ENCODE measurements around the gene ZFAND2A. TPM values are rescaled to one million over a fixed set of nuclear protein-coding genes. Genes with fewer than 3 reads are reported as not detected.
"Not testable (repeated sequence)": the region's sequence is repeated elsewhere in the genome, so short reads cannot be mapped to it uniquely, and the experiment has no call there.

ZFAND2A gene
- total RNA-seq, 2 donors from 2014 or later: 27.1 to 27.7 TPM

- peak; percentile 99 for ATAC-seq (replicated peaks)
- Mint-ChIP-seq H3K4me3 (peak overlapping the region; percentile 88), H3K9me3 (no peaks in the 10 kb centered on the region), H3K27me3 (no peaks in the 10 kb centered on the region), H3K36me3 (ENCODE audit: low read depth) (no peaks in the 10 kb centered on the region), H3K4me1 (peaks cover 11% of the 10 kb centered on the region), H3K27ac (peak overlapping the region; percentile 90)
These were observed 9.7 kb upstream of the ZFAND2A start for GRCh38 chr7:1169409-1170368.

DNA sequence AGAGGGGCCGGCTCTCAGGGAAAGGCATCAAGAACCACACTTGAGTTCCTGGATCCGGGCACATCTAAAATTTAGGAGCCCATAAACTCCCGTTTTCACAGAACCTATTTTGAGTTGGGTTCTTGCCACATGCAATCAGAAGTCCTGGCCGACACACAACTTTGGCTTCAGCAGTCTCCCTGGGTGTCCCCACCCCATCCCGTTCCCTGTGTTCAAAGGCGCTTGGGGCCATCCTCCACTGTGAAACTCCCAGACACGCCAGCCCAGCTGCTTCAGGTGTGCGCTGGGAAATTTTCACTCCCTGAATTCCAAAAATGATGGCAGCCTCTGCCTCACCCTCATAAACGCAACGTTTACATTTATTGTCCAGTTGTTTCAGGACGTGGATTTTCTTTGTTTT lies 8.4 kb upstream of the ZFAND2A start:
- Mint-ChIP-seq H3K27me3 (no peaks in the 10 kb centered on the region), H3K36me3 (ENCODE audit: low read depth) (no peaks in the 10 kb centered on the region), H3K4me3 (no peak overlapping the region), H3K9me3 (no peaks in the 10 kb centered on the region), H3K4me1 (peaks cover 11% of the 10 kb centered on the region), H3K27ac (no peak overlapping the region)
- no peak for ATAC-seq (replicated peaks)

GRCh38 chr7:1164436-1164835 lies 4.4 kb upstream of the ZFAND2A start:
- H3K36me3 Mint-ChIP-seq (ENCODE audit: low read depth): peaks cover 8% of the 10 kb centered on the region
- H3K4me3 Mint-ChIP-seq: no peak overlapping the region
- H3K4me1 Mint-ChIP-seq: peaks cover 10% of the 10 kb centered on the region
- no peak for ATAC-seq (replicated peaks)
- H3K27ac Mint-ChIP-seq: no peak overlapping the region
- H3K9me3 Mint-ChIP-seq: no peaks in the 10 kb centered on the region
- H3K27me3 Mint-ChIP-seq: no peaks in the 10 kb centered on the region

DNA sequence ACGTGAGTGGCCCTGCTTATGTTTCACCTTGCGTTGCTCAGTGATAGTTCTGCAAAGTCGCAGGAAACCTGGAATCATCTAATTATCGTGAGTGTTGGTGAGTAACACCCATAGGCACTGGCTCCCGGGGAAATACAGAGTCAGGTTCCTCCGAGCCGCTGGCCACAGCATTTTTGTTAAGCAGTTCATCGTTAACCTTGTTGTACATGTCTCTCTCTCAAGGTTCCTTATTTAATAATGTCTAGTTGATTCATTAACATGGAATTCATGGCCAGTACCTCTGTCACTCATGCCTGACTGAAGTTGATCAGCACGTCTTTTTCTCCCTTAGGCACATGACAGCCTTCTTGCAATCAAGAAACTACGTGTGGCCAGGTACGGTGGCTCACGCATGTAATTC lies 3.1 kb upstream of the ZFAND2A start:
- Mint-ChIP-seq H3K36me3 (ENCODE audit: low read depth) (peaks cover 19% of the 10 kb centered on the region), H3K4me3 (no peak overlapping the region), H3K27me3 (no peaks in the 10 kb centered on the region), H3K4me1 (peaks cover 10% of the 10 kb centered on the region), H3K27ac (no peak overlapping the region), H3K9me3 (no peaks in the 10 kb centered on the region)
- no peak for ATAC-seq (replicated peaks)

DNA sequence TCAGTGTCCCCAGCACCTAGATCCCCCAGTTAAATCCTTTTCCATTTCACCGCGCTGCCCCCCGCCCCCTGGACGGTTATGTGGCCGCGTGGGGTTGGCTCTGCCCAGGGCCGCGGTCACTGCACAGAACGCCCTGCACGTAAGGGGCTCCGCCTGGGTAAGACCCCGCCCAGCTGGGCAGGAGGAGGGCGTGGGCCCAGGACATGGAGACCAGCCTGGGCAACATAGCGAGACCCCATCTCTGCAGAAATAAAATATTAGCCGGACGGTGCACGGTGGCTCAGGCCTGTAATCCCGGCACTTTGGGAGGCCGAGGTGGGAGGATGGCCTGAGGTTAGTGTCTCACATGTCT lies 650 bp upstream of the ZFAND2A start:
- peak overlapping the region; percentile 84 for H3K4me3 Mint-ChIP-seq
- H3K27ac Mint-ChIP-seq: peak overlapping the region; percentile 90
- peak; percentile 10 for ATAC-seq (replicated peaks)
- H3K27me3 Mint-ChIP-seq: no peaks in the 10 kb centered on the region
- H3K36me3 Mint-ChIP-seq (ENCODE audit: low read depth): peaks cover 38% of the 10 kb centered on the region
- no peaks in the 10 kb centered on the region for H3K9me3 Mint-ChIP-seq
- H3K4me1 Mint-ChIP-seq: peaks cover 10% of the 10 kb centered on the region

- ATAC-seq (replicated peaks); H3K9me3 Mint-ChIP-seq; H3K27me3 Mint-ChIP-seq: not testable (repeated sequence)
- Mint-ChIP-seq H3K4me3 (peak overlapping the region; percentile 86), H3K27ac (peak overlapping the region; percentile 93), H3K4me1 (peaks cover 10% of the 10 kb centered on the region), H3K36me3 (ENCODE audit: low read depth) (peaks cover 52% of the 10 kb centered on the region)
These were observed 765 bp downstream of the ZFAND2A start for GRCh38 chr7:1159231-1159630.

DNA sequence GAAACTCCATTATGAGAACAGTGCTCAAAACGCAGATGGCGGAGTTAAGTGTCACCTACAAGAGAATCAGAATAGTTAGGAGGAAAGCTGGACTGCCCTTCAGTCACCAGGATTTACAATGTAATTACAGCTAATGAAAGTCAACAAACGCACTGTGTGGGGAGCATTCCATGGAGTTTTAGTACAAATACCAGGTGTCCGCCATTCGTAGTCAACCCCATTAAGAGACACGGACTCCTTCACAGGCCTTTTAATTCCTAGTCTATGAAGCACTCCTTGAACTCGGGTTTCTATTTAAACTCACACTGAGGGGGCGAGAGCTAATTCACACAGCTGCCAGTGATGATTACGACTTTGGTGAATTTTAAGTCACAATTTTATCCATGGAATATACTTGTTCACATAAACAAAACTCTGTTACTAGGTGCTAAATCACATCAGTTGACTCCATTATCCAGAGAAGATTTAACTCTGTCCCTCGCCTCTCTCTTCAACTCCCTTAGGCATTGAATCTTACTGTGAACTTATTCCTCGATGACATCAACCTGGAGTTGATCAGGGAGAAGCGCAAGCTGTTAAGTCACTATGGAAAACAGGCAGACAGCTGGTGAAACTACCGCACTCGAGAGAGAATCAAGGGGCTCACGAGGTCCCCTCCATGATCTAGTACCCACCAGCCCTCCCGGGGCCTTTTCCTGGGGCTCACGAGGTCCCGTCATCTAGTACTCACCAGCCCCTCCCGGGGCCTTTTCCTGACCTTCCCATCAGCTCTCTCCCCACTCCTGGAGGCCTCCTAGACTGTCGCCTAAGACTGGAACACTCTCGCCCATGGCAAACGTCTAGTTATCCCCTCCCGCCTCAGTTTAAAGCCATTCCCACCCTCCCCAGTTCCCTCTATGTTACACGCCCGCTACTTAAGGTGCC lies 1.5 kb downstream of the ZFAND2A start:
- H3K4me1 Mint-ChIP-seq: peaks cover 10% of the 10 kb centered on the region
- H3K27me3 Mint-ChIP-seq: no peaks in the 10 kb centered on the region
- peak overlapping the region; percentile 93 for H3K27ac Mint-ChIP-seq
- no peaks in the 10 kb centered on the region for H3K9me3 Mint-ChIP-seq
- no peak for ATAC-seq (replicated peaks)
- peak overlapping the region; percentile 86 for H3K4me3 Mint-ChIP-seq
- H3K36me3 Mint-ChIP-seq (ENCODE audit: low read depth): peaks cover 60% of the 10 kb centered on the region

GRCh38 chr7:1156782-1157535 lies 3.0 kb downstream of the ZFAND2A start:
- Mint-ChIP-seq H3K27ac (no peak overlapping the region), H3K36me3 (ENCODE audit: low read depth) (peaks cover 75% of the 10 kb centered on the region), H3K4me1 (peaks cover 10% of the 10 kb centered on the region), H3K4me3 (no peak overlapping the region), H3K9me3 (no peaks in the 10 kb centered on the region), H3K27me3 (no peaks in the 10 kb centered on the region)
- ATAC-seq (replicated peaks): no peak

DNA sequence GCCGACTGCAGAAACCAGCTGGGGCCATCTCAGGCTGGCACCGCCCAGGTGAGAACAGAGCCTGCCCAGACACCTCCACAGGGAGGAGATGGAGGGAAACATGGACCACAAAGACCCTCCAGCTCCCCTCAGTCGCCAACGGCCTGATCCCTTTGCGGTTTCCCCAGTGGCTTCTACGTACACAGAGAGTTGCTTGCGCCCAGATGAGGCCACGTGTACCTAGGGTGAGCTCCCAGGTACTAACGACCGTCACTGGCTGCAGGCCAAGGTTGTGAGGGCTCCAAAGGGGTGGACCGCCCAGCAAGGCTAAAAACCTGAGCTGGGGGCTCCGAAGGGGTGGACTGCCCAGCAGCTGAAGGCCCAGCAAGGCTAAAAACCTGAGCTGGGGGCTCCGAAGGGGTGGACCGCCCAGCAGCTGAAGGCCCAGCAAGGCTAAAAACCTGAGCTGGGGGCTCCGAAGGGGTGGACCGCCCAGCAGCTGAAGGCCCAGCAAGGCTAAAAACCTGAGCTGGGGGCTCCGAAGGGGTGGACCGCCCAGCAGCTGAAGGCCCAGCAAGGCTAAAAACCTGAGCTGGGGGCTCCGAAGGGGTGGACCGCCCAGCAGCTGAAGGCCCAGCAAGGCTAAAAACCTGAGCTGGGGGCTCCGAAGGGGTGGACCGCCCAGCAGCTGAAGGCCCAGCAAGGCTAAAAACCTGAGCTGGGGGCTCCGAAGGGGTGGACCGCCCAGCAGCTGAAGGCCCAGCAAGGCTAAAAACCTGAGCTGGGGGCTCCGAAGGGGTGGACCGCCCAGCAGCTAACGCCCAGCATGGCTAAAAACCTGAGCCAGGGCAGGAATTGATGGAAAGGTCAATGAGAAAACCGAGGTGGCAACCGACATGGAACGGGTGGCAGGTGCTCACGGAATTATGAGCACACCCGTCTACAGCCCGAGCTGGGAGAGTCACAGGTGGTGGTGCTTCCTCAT lies 3.9 kb downstream of the ZFAND2A start:
- H3K4me1 Mint-ChIP-seq; H3K9me3 Mint-ChIP-seq; ATAC-seq (replicated peaks); H3K4me3 Mint-ChIP-seq; H3K27ac Mint-ChIP-seq; H3K27me3 Mint-ChIP-seq: not testable (repeated sequence)
- H3K36me3 Mint-ChIP-seq (ENCODE audit: low read depth): peaks cover 83% of the 10 kb centered on the region

GRCh38 chr7:1154172-1154739 lies 5.7 kb downstream of the ZFAND2A start:
- no peak for ATAC-seq (replicated peaks)
- no peaks in the 10 kb centered on the region for H3K9me3 Mint-ChIP-seq
- no peaks in the 10 kb centered on the region for H3K27me3 Mint-ChIP-seq
- peaks cover 90% of the 10 kb centered on the region for H3K36me3 Mint-ChIP-seq (ENCODE audit: low read depth)
- no peak overlapping the region for H3K4me3 Mint-ChIP-seq
- H3K4me1 Mint-ChIP-seq: peaks cover 3% of the 10 kb centered on the region
- no peak overlapping the region for H3K27ac Mint-ChIP-seq

GRCh38 chr7:1152492-1152891 lies 7.5 kb downstream of the ZFAND2A start:
- H3K9me3 Mint-ChIP-seq: no peaks in the 10 kb centered on the region
- H3K36me3 Mint-ChIP-seq (ENCODE audit: low read depth): peaks cover 72% of the 10 kb centered on the region
- H3K27ac Mint-ChIP-seq: no peak overlapping the region
- no peak for ATAC-seq (replicated peaks)
- no peaks in the 10 kb centered on the region for H3K4me1 Mint-ChIP-seq
- H3K27me3 Mint-ChIP-seq: no peaks in the 10 kb centered on the region
- no peak overlapping the region for H3K4me3 Mint-ChIP-seq

GRCh38 chr7:1151653-1152425 lies 8.2 kb downstream of the ZFAND2A start:
- no peak for ATAC-seq (replicated peaks)
- no peak overlapping the region for H3K27ac Mint-ChIP-seq
- no peaks in the 10 kb centered on the region for H3K9me3 Mint-ChIP-seq
- no peaks in the 10 kb centered on the region for H3K4me1 Mint-ChIP-seq
- peaks cover 65% of the 10 kb centered on the region for H3K36me3 Mint-ChIP-seq (ENCODE audit: low read depth)
- no peak overlapping the region for H3K4me3 Mint-ChIP-seq
- no peaks in the 10 kb centered on the region for H3K27me3 Mint-ChIP-seq
